Neural cell (in vitro differentiated cells): ENCODE measurements around the gene MAPK8. TPM values are rescaled to one million over a fixed set of nuclear protein-coding genes. Genes with fewer than 3 reads are reported as not detected.

Source experiments
- H2AFZ ChIP-seq: fragments of 200-600, 300-800 bp; sonication (generic), shearing (Covaris generic); 2 replicates; pipeline ENCODE4 v1.6.0; 2014; ENCODE audit warnings: low read depth, mild to moderate bottlenecking, antibody characterized with exemption, low read length, moderate library complexity
- H3F3A ChIP-seq: fragments of 200-600 bp; shearing (Covaris generic); 2 replicates; pipeline ENCODE4 v1.6.1; 2016; ENCODE audit warnings: mild to moderate bottlenecking, moderate library complexity, mixed read lengths, antibody characterized with exemption, low read length; ENCODE audit not compliant: insufficient read depth, poor library complexity, severe bottlenecking
- H3K27ac ChIP-seq: fragments of 200-600, 300-800 bp; sonication (generic), shearing (Covaris generic); 2 replicates; pipeline ENCODE4 v1.5.1; 2014; ENCODE audit warnings: mild to moderate bottlenecking, low read length, moderate library complexity
- H3K27me3 ChIP-seq: fragments of 300-800, 200-600 bp; sonication (generic), shearing (Covaris generic); 2 replicates; pipeline ENCODE4 v1.6.0; 2014; ENCODE audit warnings: mild to moderate bottlenecking, low read depth, low read length, moderate library complexity; ENCODE audit not compliant: insufficient read depth
- H3K36me3 ChIP-seq: fragments of 300-800, 200-600 bp; sonication (generic), shearing (Covaris generic); 2 replicates; pipeline ENCODE4 v1.5.1; 2014; ENCODE audit warnings: mild to moderate bottlenecking, antibody characterized with exemption, low read length, moderate library complexity; ENCODE audit not compliant: insufficient read depth
- H3K4me2 ChIP-seq: fragments of 300-800, 200-600 bp; sonication (generic), shearing (Covaris generic); 2 replicates; pipeline ENCODE4 v1.6.0; 2014; ENCODE audit warnings: mild to moderate bottlenecking, low read length
- H3K4me3 ChIP-seq: fragments of 300-800, 200-600 bp; sonication (generic), shearing (Covaris generic); 2 replicates; pipeline ENCODE4 v1.5.1; 2014; ENCODE audit warnings: mild to moderate bottlenecking, low read length, moderate library complexity
- H3K79me2 ChIP-seq: fragments of 200-600 bp; shearing (Covaris generic); replicated peaks from 2 replicates; pipeline ENCODE4 v1.6.0; 2014; ENCODE audit warnings: mild to moderate bottlenecking, low read length, moderate library complexity; ENCODE audit not compliant: insufficient read depth
- H3K9ac ChIP-seq: fragments of 300-800, 200-600 bp; sonication (generic), shearing (Covaris generic); 2 replicates; pipeline ENCODE4 v1.6.1; 2016; ENCODE audit warnings: mild to moderate bottlenecking, low read length, mixed read lengths
- H3K9me2 ChIP-seq: fragments of 200-600 bp; shearing (Covaris generic); 2 replicates; pipeline ENCODE4 v1.6.1; 2016; ENCODE audit warnings: mild to moderate bottlenecking, low read length, mixed read lengths; ENCODE audit not compliant: insufficient read depth
- H3K9me3 ChIP-seq: fragments of 200-600, 300-800 bp; sonication (generic), shearing (Covaris generic); 2 replicates; pipeline ENCODE4 v1.6.1; 2016; ENCODE audit warnings: mild to moderate bottlenecking, mixed run types, low read length, moderate library complexity, mixed read lengths
- H4K20me1 ChIP-seq: fragments of 200-600 bp; shearing (Covaris generic); 2 replicates; pipeline ENCODE4 v1.6.1; 2016; ENCODE audit warnings: mild to moderate bottlenecking, mixed run types; ENCODE audit not compliant: insufficient read depth
- CTCF ChIP-seq: fragments of 450-650 bp; IDR thresholded peaks from 2 replicates; pipeline ENCODE4 v1.5.1; 2014; ENCODE audit warnings: antibody characterized with exemption, mild to moderate bottlenecking, moderate library complexity; ENCODE audit not compliant: poor library complexity, severe bottlenecking
- EP300 ChIP-seq: fragments of 450-650 bp; conservative IDR thresholded peaks from 2 replicates; pipeline ENCODE4 v1.6.1; 2014; ENCODE audit warnings: antibody characterized with exemption, mild to moderate bottlenecking, moderate library complexity; ENCODE audit not compliant: poor library complexity, severe bottlenecking
- EZH2 ChIP-seq: fragments of 200-600, 300-800 bp; shearing (Covaris generic), sonication (generic); IDR thresholded peaks from 2 replicates; pipeline ENCODE4 v1.6.1; 2014; ENCODE audit warnings: antibody characterized with exemption, low read length, borderline replicate concordance, mild to moderate bottlenecking; ENCODE audit not compliant: insufficient read depth, poor library complexity, severe bottlenecking
- MXI1 ChIP-seq: fragments of 450-650 bp; conservative IDR thresholded peaks from 2 replicates; pipeline ENCODE4 v1.6.1; 2014; ENCODE audit warnings: antibody characterized with exemption, mild to moderate bottlenecking; ENCODE audit not compliant: poor library complexity, severe bottlenecking
- POLR2AphosphoS5 ChIP-seq: IDR thresholded peaks from 2 replicates; pipeline ENCODE4 v1.6.1; 2012
- RAD21 ChIP-seq: fragments of 450-650 bp; conservative IDR thresholded peaks from 2 replicates; pipeline ENCODE4 v1.6.1; 2014; ENCODE audit warnings: antibody characterized with exemption, mild to moderate bottlenecking, moderate library complexity
- REST ChIP-seq: IDR thresholded peaks from 2 replicates; pipeline ENCODE4 v1.6.1; 2012; ENCODE audit warnings: borderline replicate concordance
- SMC3 ChIP-seq: fragments of 450-650 bp; conservative IDR thresholded peaks from 2 replicates; pipeline ENCODE4 v1.6.1; 2014; ENCODE audit warnings: antibody characterized with exemption, mild to moderate bottlenecking, moderate library complexity; ENCODE audit not compliant: poor library complexity
- TAF1 ChIP-seq: IDR thresholded peaks from 2 replicates; pipeline ENCODE4 v1.6.1; 2012; ENCODE audit warnings: low read depth
- polyA plus RNA-seq: library from polyadenylated mRNA; depleted of rRNA; stranded (reverse); fragments of >200 nt; gene quantifications from 2 replicates; pipeline ENCODE4 v1.2.3, GENCODE V29; 2014

Gene MAPK8
- polyA plus RNA-seq, 1 donor from 2014 or later: 187 TPM

GRCh38 chr10:48294431-48294830 lies 12.0 kb upstream of the MAPK8 start:
- H3K4me2 ChIP-seq: no peak overlapping the region
- H3K36me3 ChIP-seq: no peaks in the 10 kb centered on the region
- TF ChIP-seq EP300: no peak
- no peak for TF ChIP-seq RAD21
- TF ChIP-seq TAF1: no peak
- TF ChIP-seq EZH2: no peak
- no peak for TF ChIP-seq MXI1
- TF ChIP-seq CTCF: no peak
- no peak for TF ChIP-seq REST
- TF ChIP-seq SMC3: no peak
- no peak for TF ChIP-seq POLR2AphosphoS5
- no peak overlapping the region for H2AFZ ChIP-seq
- no peaks in the 10 kb centered on the region for H3K9me3 ChIP-seq
- no peaks in the 10 kb centered on the region for H3K27me3 ChIP-seq
- no peaks in the 10 kb centered on the region for H3K79me2 ChIP-seq
- H3F3A ChIP-seq: no peaks in the 10 kb centered on the region
- no peak overlapping the region for H3K4me3 ChIP-seq
- no peak overlapping the region for H3K27ac ChIP-seq
- no peaks in the 10 kb centered on the region for H4K20me1 ChIP-seq
- no peak overlapping the region for H3K9ac ChIP-seq
- no peaks in the 10 kb centered on the region for H3K9me2 ChIP-seq

GRCh38 chr10:48296576-48297098 lies 9.8 kb upstream of the MAPK8 start:
- Histone ChIP-seq H3K4me3 (no peak overlapping the region), H4K20me1 (no peaks in the 10 kb centered on the region), H3K9me3 (no peaks in the 10 kb centered on the region), H3K9ac (no peak overlapping the region), H3K27ac (no peak overlapping the region), H3K4me2 (no peak overlapping the region), H3F3A (no peaks in the 10 kb centered on the region), H3K79me2 (no peaks in the 10 kb centered on the region), H2AFZ (no peak overlapping the region), H3K36me3 (no peaks in the 10 kb centered on the region), H3K27me3 (no peaks in the 10 kb centered on the region), H3K9me2 (no peaks in the 10 kb centered on the region)
- no peak for TF ChIP-seq EZH2
- no peak for TF ChIP-seq REST
- no peak for TF ChIP-seq RAD21
- no peak for TF ChIP-seq MXI1
- no peak for TF ChIP-seq SMC3
- TF ChIP-seq POLR2AphosphoS5: no peak
- no peak for TF ChIP-seq TAF1
- TF ChIP-seq EP300: no peak
- TF ChIP-seq CTCF: no peak
